GM21423 (cell line): ENCODE measurements around the gene NAALADL1.

Source experiments
- ATAC-seq: cut with Tn5 transposase; IDR thresholded peaks from one replicate; pipeline ENCODE4 v1.9.1; 2021; ENCODE audit warnings: mild to moderate bottlenecking, moderate library complexity; ENCODE audit not compliant: unreplicated experiment

The NAALADL1 gene

GRCh38 chr11:65083134-65083833 lies 24.9 kb upstream of the NAALADL1 start:
- ATAC-seq: peak; percentile 6

DNA sequence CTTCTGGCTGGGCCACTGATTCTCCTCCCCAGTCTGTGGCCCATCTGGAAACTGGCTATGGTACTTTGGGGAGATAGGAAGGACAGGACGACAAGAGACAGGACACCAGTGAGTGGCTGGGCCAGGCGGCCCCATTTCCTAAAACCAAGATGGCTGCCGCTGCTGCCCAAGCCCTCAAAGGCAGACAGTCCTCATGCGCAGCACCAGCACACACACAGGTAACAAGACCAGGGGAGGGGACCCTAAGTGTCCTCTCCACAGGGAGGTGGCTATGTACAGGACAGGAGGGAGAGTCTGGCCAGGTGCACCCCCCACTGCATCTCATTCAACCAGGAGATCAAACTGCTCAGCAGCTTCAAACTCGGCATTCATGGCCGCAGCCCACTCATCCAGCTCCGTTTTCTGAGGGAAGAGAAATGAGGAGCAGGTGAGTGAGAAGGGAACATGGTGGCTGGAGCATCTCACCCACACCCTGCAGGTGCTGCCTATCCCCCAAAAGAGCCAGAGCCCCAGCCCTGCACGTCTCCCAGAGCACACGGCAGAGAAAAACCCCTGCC lies 20.5 kb upstream of the NAALADL1 start:
- ATAC-seq: no peak

DNA sequence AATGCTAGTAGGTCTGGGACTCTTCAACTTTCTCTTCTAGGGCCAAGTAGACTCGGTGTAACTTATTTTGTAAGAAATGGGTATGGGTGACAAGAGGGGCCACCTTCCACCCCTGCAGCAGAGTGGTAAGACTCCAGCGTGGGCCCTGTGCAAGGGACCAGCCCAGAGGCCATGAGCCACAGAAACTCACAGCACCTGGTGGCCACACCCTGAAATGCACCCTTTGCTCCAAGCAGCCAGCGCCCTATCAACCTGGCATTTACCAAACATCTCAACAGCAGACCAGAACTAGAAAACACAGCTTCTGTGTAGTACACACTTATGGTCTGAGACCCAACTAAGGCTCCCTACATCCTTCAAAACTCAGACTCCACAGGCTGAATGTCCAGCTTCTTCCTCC lies 19.8 kb upstream of the NAALADL1 start:
- no peak for ATAC-seq

GRCh38 chr11:65077451-65077850 lies 19.1 kb upstream of the NAALADL1 start:
- ATAC-seq: no peak

DNA sequence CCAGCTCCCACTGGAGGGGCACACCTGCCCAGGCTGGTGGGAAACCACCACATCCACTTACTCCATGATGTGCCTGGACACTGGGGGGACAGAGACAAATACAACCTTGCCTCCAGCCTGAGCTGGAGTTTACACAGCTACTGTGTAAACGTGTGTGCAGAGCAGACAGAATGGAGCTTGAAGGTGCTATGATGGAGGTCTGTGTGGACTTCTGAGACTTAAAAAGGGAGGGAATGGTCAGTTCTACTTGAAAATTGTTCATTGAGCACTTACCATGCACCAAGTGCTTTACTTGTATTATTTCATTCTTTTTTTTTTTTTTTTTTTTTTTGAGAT lies 14.2 kb upstream of the NAALADL1 start:
- ATAC-seq: no peak

DNA sequence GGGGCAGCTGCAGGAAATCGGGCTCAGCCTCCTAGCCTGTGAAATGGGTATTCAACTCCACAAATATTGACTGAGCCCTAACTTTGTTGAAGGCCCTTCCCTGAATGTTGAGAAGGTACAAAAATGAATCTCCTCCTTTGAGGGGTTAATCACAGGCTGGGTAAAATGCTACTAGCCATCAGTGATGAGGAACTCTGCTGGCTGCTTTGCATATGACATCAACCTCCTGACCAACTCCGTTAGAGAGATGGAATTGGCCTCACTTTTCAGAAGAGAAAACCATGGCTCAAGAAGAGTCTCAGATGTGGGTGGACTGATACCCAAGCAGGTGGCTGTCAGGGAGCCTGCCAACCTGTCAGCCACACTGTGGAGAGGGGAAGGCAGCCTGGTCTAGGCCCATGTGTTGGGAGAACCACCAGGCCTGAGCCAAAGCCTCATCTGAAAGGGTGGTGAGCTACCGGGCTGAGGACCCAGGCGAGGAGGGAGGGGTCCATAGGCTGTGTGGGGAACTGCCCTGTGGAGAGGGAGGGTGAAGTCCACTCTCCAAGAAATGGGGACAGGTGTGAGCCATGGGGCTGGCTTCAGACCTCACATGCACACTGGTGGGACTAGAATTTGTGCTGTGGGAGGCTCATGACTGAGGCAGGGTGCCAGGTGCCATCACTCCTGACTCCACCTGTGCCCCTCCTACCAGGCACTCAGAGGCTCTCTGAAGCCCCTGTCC lies 13.7 kb upstream of the NAALADL1 start:
- no peak for ATAC-seq

- ATAC-seq: no peak
These were observed 10.9 kb upstream of the NAALADL1 start for GRCh38 chr11:65069217-65069616.

DNA sequence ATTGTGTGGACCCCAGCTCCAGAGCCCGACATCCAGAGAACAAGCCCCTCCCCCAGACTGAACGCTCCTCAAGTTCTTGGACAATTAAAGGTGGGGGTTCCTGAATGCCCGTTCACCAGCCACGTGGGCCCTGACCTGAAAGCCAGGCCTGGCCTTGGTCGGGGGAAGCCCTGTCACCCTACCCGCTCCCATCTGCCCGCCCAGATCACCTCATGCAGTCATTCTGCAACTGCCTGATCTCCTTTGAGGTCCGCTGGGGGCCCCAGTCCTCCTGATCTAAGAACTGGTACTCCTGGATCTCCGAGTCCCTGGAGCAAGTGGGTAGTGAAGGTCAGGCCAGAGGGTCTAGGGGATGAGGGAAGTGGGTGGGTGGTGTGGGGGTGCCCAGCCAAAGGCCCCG lies 9.1 kb upstream of the NAALADL1 start:
- ATAC-seq: no peak

DNA sequence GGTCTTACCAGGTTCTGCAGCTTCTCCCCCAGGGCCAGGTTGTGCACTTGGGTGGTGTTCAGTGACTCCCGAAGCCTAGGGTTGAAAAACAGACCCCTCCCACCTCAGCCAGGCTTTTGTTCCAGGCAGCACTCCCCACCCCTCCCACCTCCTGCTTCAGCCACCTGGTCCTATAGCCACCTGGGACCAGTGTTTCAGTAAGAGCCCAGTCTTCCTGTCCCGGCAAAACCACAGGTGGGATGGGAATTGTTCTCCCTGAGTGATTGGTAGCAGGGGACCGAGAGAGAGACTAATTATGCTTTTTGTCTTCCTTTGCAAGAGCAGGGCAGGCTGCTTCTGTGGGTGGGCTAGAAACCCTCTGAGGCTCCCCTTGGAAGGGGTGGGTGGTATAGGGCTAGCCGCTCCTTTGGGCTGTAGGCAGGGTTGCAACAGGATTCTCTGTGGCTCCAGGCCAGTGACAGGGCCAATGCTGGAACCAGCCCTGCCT lies 8.5 kb upstream of the NAALADL1 start:
- ATAC-seq: no peak

DNA sequence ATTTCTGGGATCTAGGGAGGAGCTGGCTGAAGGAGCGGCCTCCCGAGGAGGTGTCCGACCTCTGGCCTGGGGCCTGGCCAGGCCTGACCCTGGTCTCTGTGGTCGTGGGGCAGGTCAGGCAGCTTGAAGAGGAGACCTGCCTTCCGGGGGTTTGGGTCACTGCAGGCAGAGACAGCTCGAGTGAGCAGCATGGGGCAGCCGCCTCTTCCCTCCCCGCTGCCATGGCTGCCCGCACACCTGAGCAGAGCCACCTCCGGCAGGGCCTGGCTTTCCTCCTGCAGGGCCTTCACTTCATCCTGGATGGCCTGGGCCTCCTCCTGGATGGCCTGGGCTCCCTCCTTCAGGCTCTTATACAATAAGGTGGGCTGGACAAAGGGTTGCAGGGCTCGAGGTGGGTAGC lies 8.0 kb upstream of the NAALADL1 start:
- ATAC-seq: no peak

GRCh38 chr11:65065851-65066250 lies 7.5 kb upstream of the NAALADL1 start:
- no peak for ATAC-seq

GRCh38 chr11:65064847-65065240 lies 6.5 kb upstream of the NAALADL1 start:
- no peak for ATAC-seq

DNA sequence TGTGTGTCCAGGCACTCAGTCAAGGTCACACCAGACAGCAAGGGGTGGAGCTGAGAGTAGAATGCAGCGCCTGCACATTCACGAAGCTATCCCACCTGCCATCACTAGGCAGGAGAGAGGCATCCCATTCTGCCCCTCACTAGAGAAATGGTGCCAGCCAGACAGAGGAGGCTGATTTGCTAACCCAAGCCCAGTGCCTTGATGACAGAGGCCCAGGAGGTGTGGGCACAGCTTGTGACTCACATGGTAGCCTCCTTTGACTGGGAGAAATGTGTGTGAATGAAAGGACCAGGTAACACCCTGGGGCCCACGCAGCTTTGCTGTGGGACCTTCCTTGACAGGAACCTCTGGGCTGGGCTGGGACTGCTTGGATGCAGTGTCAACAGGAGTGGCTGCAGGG lies 5.2 kb upstream of the NAALADL1 start:
- ATAC-seq: no peak

- ATAC-seq: no peak
These were observed 2.6 kb upstream of the NAALADL1 start for GRCh38 chr11:65060913-65061408.

- no peak for ATAC-seq
These were observed 1.8 kb upstream of the NAALADL1 start for GRCh38 chr11:65059959-65060824.

GRCh38 chr11:65059523-65059922 lies 1.2 kb upstream of the NAALADL1 start:
- ATAC-seq: no peak

DNA sequence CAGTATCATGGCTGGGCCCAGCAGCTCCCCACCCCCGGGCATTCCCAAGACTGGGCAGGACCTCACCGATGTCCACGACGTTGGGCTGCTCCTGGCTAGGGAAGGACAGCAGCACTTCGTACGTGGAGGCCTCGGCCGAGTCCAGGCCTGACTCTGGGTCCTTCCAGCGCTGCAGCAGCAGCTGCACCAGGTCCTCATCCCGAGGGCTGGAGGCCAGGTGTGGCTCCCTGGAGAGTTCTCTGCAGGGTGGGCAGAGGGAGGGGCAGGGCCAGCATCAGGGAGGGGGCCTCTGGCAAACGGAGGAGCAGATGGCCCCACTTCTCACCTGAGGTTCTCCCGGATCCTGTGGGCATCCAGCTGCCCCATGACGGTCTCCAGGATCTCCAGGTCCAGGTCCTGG lies 341 bp downstream of the NAALADL1 start:
- no peak for ATAC-seq

DNA sequence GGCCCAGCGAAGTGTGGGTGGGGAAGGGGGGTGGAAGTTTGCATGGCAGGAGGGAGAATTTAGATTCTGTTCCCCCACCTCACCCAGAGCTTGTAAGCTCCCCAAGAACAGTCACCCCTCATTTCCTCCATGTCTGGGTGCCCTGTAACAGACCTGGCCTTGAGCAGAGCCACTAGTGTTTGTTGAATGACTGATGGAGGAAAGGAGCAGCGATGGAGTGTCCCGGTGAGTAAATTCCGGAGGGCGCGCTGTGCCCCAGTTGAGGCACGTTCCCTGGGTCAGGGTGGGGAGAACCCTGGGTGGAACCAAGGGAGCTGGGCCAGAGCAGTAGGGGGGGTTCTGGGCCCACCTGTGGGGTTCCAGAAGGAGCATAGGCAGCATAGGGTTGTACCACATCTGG lies 827 bp downstream of the NAALADL1 start:
- ATAC-seq: no peak

DNA sequence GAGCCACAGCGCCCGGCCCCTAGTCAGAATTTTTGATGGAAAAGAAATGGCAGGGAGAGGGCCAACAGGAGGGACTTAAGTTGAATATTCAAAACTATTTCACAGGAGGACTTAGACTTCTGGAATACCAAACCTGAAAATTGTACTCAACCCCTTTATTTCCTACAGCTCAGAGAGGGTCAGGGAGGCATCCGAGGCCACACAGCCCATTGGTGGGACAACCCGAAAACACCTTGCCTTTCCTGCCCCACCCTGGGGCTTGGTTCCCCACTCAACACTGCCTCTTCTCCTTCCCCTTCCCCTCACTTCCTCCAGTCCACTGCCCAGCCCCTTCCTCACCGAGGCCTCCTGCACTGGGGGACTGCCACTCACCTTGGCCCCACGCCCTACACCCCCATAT lies 1.4 kb downstream of the NAALADL1 start:
- ATAC-seq: no peak

DNA sequence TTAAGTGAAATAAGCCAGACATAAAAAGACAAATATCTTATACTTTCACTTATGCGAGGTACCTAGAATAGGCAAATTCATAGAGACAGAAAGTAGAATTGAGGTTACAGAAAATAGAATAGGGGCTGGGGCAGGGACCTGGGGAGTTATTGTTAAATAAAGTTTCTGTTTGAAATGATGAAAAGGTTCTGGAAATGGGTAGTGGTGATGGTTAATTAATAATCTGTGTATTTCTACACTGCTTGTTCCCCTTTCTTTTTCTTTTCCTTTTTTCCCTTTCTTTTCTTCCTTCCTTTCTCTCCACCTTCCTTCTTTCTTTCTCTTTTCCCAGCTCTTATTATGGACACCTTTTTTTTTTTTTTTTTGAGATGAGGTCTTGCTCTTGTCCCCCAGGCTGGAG lies 2.8 kb downstream of the NAALADL1 start:
- ATAC-seq: no peak

GRCh38 chr11:65053827-65054508 lies 4.4 kb downstream of the NAALADL1 start:
- no peak for ATAC-seq
